Measurements from ENCODE around the gene USP22. TPM values are rescaled to one million over a fixed set of nuclear protein-coding genes. Genes with fewer than 3 reads are reported as not detected.

USP22 gene
- 210 and 279 TPM in 2 replicates for total RNA-seq

GRCh38 chr17:21042458-21043295, at the start of gene USP22:
Gene USP22 (minus strand): TSS chr17:21043011. CDS start chr17:21042835, 176 bp downstream.

Other genes with a start within 250 kb of the USP22 start
- gene DHRS7B, start 84.0 kb upstream of the USP22 start, total RNA-seq: 13.2 and 14.0 TPM in 2 replicates
- 14.3 and 15.5 TPM in 2 replicates for gene TMEM11, start 171.2 kb upstream of the USP22 start, total RNA-seq
- gene NATD1, start 210.4 kb upstream of the USP22 start, total RNA-seq: 2.4 and 3.4 TPM in 2 replicates
- gene MAP2K3, start 241.7 kb upstream of the USP22 start, total RNA-seq: 16.3 and 41.7 TPM in 2 replicates

Measured in smooth muscle cell of the umbilical artery (primary cell).